ENCODE data around the gene SLCO1A2. TPM values are rescaled to one million over a fixed set of nuclear protein-coding genes. Genes with fewer than 3 reads are reported as not detected.

Gene SLCO1A2
- total RNA-seq, 1 donor from 2014 or later, result not detected

- H3K36me3 ChIP-seq, result no peaks in the 10 kb centered on the region
- DNase-seq (ENCODE audit: extremely low spot score in 2 of 2), result no peak
- H3K4me1 ChIP-seq, result no peaks in the 10 kb centered on the region
- H3K4me3 ChIP-seq, result no peak overlapping the region
- no peaks in the 10 kb centered on the region for H3K9me3 ChIP-seq
- no peak for TF ChIP-seq CTCF (IDR thresholded peaks at IDR 0.05)
- TF ChIP-seq POLR2A (IDR thresholded peaks at IDR 0.05), result no peak
- no peak for TF ChIP-seq POLR2AphosphoS5 (IDR thresholded peaks at IDR 0.05; ENCODE audit: insufficient read depth in 1 of 2, low read depth in 1 of 2)
- intact Hi-C loops (cut with DNase I), result no loop called here
- H3K27me3 ChIP-seq, result no peaks in the 10 kb centered on the region
- H3K27ac ChIP-seq, result no peak overlapping the region
These were observed 113.6 kb downstream of the SLCO1A2 start for GRCh38 chr12:21221072-21221471.

- intact Hi-C loops (cut with DNase I), result no loop called here
- Histone ChIP-seq H3K4me1 (no peaks in the 10 kb centered on the region), H3K27me3 (no peaks in the 10 kb centered on the region), H3K36me3 (no peaks in the 10 kb centered on the region), H3K4me3 (no peak overlapping the region), H3K27ac (no peak overlapping the region), H3K9me3 (no peaks in the 10 kb centered on the region)
- no peak for DNase-seq (ENCODE audit: extremely low spot score in 2 of 2)
- no peak for TF ChIP-seq POLR2A (IDR thresholded peaks at IDR 0.05)
- TF ChIP-seq CTCF (IDR thresholded peaks at IDR 0.05), result no peak
- TF ChIP-seq POLR2AphosphoS5 (IDR thresholded peaks at IDR 0.05; ENCODE audit: insufficient read depth in 1 of 2, low read depth in 1 of 2), result no peak
These were observed 114.5 kb downstream of the SLCO1A2 start for GRCh38 chr12:21220266-21220665.

GRCh38 chr12:21219206-21219605, 115.5 kb downstream of the SLCO1A2 start:
- no peak for DNase-seq (ENCODE audit: extremely low spot score in 2 of 2)
- TF ChIP-seq POLR2A (IDR thresholded peaks at IDR 0.05) (no peak), POLR2AphosphoS5 (IDR thresholded peaks at IDR 0.05; ENCODE audit: insufficient read depth in 1 of 2, low read depth in 1 of 2) (no peak), CTCF (IDR thresholded peaks at IDR 0.05) (no peak)
- H3K27ac ChIP-seq, result no peak overlapping the region
- H3K27me3 ChIP-seq, result no peaks in the 10 kb centered on the region
- no peaks in the 10 kb centered on the region for H3K9me3 ChIP-seq
- H3K36me3 ChIP-seq, result no peaks in the 10 kb centered on the region
- no peak overlapping the region for H3K4me3 ChIP-seq
- no peaks in the 10 kb centered on the region for H3K4me1 ChIP-seq
- intact Hi-C loops (cut with DNase I), result no loop called here

Other genes with a start within 250 kb of the SLCO1A2 start
- not detected for gene SLCO1B1, start 203.7 kb downstream of the SLCO1A2 start, total RNA-seq
- gene IAPP, start 38.0 kb upstream of the SLCO1A2 start, total RNA-seq, result not detected
- 13.5 TPM for gene PYROXD1, start 102.7 kb upstream of the SLCO1A2 start, total RNA-seq
- gene RECQL, start 166.7 kb upstream of the SLCO1A2 start, total RNA-seq, result 15.7 TPM
- gene GOLT1B, start 166.9 kb upstream of the SLCO1A2 start, total RNA-seq, result 12.5 TPM
- gene SPX, start 191.4 kb upstream of the SLCO1A2 start, total RNA-seq, result not detected